ENCODE measurements around the gene CNTD1. TPM values are rescaled to one million over a fixed set of nuclear protein-coding genes. Genes with fewer than 3 reads are reported as not detected.

Gene CNTD1
- total and polyA plus RNA-seq, 4 donors, result 0.33 to 2.1 (median 0.81) TPM; not detected in 1

DNA sequence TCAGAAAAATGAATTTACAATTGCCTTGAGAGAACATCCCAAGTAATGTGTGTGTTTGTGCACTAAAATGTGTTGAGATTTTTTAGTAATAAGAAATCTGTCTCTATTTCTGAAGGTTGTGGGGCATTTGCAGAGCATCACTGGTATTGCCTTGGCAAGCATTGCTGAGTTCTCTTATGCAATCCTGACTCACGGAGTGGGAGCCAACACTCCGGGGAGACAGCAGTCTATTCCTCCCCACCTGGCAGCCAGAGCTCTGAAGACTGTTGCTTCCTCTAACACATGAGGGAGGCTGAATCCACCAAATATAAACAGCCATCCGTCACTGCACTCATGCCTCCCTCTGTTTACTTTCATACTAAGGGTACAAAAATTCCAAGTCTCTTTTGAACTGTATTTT is 10.6 kb downstream of the CNTD1 start:
- Histone ChIP-seq H3K4me3 (ENCODE audit: low read length in 2 of 2) (no peak overlapping the region), H3K27me3 (ENCODE audit: control insufficient read depth in 1 of 2, insufficient read depth in 2 of 2, low read length in 1 of 2) (no peaks in the 10 kb centered on the region), H3K27ac (ENCODE audit: low read depth in 1 of 2, low read length in 2 of 2) (no peak overlapping the region), H3K36me3 (ENCODE audit: control insufficient read depth in 1 of 2, insufficient read depth in 2 of 2, low read length in 1 of 2) (peaks cover 3 to 6% of the 10 kb centered on the region in 2 donors), H3K9me3 (ENCODE audit: control insufficient read depth, low read length) (no peaks in the 10 kb centered on the region), H3K4me1 (ENCODE audit: control insufficient read depth in 1 of 2, insufficient read depth in 2 of 2, low read length in 2 of 2) (no peaks in the 10 kb centered on the region)
- WGBS, 2 donors, result 6 to 10% methylated on average over 3 of the region's 3 CpGs
- ATAC-seq (ENCODE audit: low FRiP score) (peak; percentile 54), DNase-seq (peak in 1 of 2 donors; percentile 50)
- intact Hi-C loops (cut with DNase I), result no loop called here

DNA sequence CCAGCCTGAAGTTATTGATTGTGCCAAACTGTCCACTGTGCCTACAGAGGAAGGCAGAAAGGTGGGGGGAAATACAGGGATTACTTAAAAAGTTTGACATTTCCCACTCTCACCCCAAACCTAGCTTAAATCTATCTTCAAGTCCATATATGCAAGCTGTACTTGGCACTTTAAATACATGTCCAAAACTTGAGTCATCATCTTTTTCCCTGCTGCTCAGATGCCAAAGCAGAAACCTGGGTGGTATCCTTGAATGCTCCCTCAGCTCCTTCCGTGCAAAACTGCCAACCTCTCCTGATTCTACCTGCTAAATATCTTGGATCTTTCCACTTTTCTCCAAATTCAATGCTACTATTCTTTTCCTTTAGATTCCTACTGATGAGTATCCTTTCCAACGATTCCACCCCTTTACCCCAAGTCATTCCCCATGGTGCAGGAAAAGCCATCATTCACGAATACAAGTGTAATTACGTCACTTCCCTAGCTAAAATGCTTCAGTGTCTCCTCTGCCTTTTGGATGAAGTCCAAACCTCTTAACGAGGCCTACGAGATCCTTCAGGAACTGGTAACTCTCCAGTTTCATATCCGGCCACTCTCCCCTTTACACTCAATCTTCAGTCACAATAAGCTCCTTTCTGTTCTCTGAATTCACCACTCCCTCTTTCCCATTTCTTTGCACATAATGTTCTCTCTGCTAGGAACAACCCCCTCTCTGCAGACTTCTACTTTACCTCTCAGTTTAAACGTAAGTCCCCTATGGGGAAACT is 16.2 kb downstream of the CNTD1 start:
- H3K36me3 ChIP-seq (ENCODE audit: control insufficient read depth in 1 of 2, insufficient read depth in 2 of 2, low read length in 1 of 2), result peaks cover 15 to 20% of the 10 kb centered on the region in 2 donors
- WGBS, 2 donors, result 67 to 69% methylated on average over 8 of the region's 8 CpGs
- no peaks in the 10 kb centered on the region for H3K9me3 ChIP-seq (ENCODE audit: control insufficient read depth, low read length)
- DNase-seq, result no peak
- H3K4me3 ChIP-seq (ENCODE audit: low read length in 2 of 2), result no peak overlapping the region
- no peaks in the 10 kb centered on the region for H3K27me3 ChIP-seq (ENCODE audit: control insufficient read depth in 1 of 2, insufficient read depth in 2 of 2, low read length in 1 of 2)
- intact Hi-C loops (cut with DNase I), result no loop called here
- no peaks in the 10 kb centered on the region for H3K4me1 ChIP-seq (ENCODE audit: control insufficient read depth in 1 of 2, insufficient read depth in 2 of 2, low read length in 2 of 2)
- no peak for ATAC-seq (ENCODE audit: low FRiP score)
- no peak overlapping the region for H3K27ac ChIP-seq (ENCODE audit: low read depth in 1 of 2, low read length in 2 of 2)

GRCh38 chr17:42817866-42818265 is 19.2 kb downstream of the CNTD1 start:
- DNase-seq, result no peak

DNA sequence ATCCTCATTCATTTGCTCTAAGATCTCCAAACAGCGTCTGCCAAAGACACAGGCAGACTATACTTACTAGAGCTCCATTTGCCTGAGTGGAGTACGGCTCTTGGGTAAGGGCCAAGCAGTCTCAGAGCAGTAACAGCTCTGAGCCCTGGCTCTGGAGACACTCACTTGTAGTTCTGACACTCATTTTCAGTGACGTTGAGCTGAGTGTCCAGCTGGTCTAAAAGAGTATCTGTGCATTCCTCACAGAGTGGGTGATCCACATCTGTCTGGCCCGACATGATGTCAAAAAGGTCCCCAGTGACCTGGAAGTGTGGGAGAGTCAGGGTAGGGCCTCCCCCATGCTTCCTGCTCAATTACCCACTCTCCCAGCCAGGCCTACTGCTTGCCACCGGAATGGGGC is 19.7 kb downstream of the CNTD1 start:
- DNase-seq (no peak), ATAC-seq (ENCODE audit: low FRiP score) (no peak)
- H3K36me3 ChIP-seq (ENCODE audit: control insufficient read depth in 1 of 2, insufficient read depth in 2 of 2, low read length in 1 of 2), result peaks cover 12 to 20% of the 10 kb centered on the region in 2 donors
- intact Hi-C loops (cut with DNase I), result no loop called here
- H3K27ac ChIP-seq (ENCODE audit: low read depth in 1 of 2, low read length in 2 of 2), result no peak overlapping the region
- no peaks in the 10 kb centered on the region for H3K27me3 ChIP-seq (ENCODE audit: control insufficient read depth in 1 of 2, insufficient read depth in 2 of 2, low read length in 1 of 2)
- no peaks in the 10 kb centered on the region for H3K9me3 ChIP-seq (ENCODE audit: control insufficient read depth, low read length)
- H3K4me3 ChIP-seq (ENCODE audit: low read length in 2 of 2), result no peak overlapping the region
- 77 to 82% methylated on average over 5 of the region's 5 CpGs for whole genome bisulfite sequencing, 2 donors
- H3K4me1 ChIP-seq (ENCODE audit: control insufficient read depth in 1 of 2, insufficient read depth in 2 of 2, low read length in 2 of 2), result peaks cover 0 to under 1% of the 10 kb centered on the region in 2 donors

More at GRCh38 chr17:42817866-42818265, 19.2 kb downstream of the CNTD1 start:
- Histone ChIP-seq H3K9me3 (ENCODE audit: control insufficient read depth, low read length) (no peaks in the 10 kb centered on the region), H3K27me3 (ENCODE audit: control insufficient read depth in 1 of 2, insufficient read depth in 2 of 2, low read length in 1 of 2) (no peaks in the 10 kb centered on the region), H3K4me1 (ENCODE audit: control insufficient read depth in 1 of 2, insufficient read depth in 2 of 2, low read length in 2 of 2) (no peaks in the 10 kb centered on the region), H3K36me3 (ENCODE audit: control insufficient read depth in 1 of 2, insufficient read depth in 2 of 2, low read length in 1 of 2) (peaks cover 12 to 20% of the 10 kb centered on the region in 2 donors), H3K4me3 (ENCODE audit: low read length in 2 of 2) (no peak overlapping the region), H3K27ac (ENCODE audit: low read depth in 1 of 2, low read length in 2 of 2) (no peak overlapping the region)
- no peak for ATAC-seq (ENCODE audit: low FRiP score)
- intact Hi-C loops (cut with DNase I), result no loop called here
- 61 to 79% methylated on average over 1 of the region's 1 CpG for WGBS, 2 donors

- intact Hi-C loops (cut with DNase I), result loop anchor here in 1 of 2 donors (5.0 kb wide), 1 partner anchor 98 kb away; no protein-coding TSS in a partner anchor
- Histone ChIP-seq H3K27me3 (ENCODE audit: control insufficient read depth in 1 of 2, insufficient read depth in 2 of 2, low read length in 1 of 2) (no peaks in the 10 kb centered on the region), H3K27ac (ENCODE audit: low read depth in 1 of 2, low read length in 2 of 2) (no peak overlapping the region), H3K9me3 (ENCODE audit: control insufficient read depth, low read length) (no peaks in the 10 kb centered on the region), H3K4me3 (ENCODE audit: low read length in 2 of 2) (no peak overlapping the region), H3K4me1 (ENCODE audit: control insufficient read depth in 1 of 2, insufficient read depth in 2 of 2, low read length in 2 of 2) (peaks cover 2 to 3% of the 10 kb centered on the region in 2 donors), H3K36me3 (ENCODE audit: control insufficient read depth in 1 of 2, insufficient read depth in 2 of 2, low read length in 1 of 2) (peaks cover 7 to 14% of the 10 kb centered on the region in 2 donors)
- WGBS, 2 donors, result 18 to 22% methylated on average over 2 of the region's 2 CpGs
- ATAC-seq (ENCODE audit: low FRiP score), result no peak
- peak; percentile 62 to 83 for DNase-seq
Measured at GRCh38 chr17:42819939-42820535, 21.4 kb downstream of the CNTD1 start.

GRCh38 chr17:42821176-42821575 is 22.5 kb downstream of the CNTD1 start:
- no peak for DNase-seq
- intact Hi-C loops (cut with DNase I), result loop anchor here in 1 of 2 donors (5.0 kb wide), 1 partner anchor 99 kb away; no protein-coding TSS in a partner anchor
- ATAC-seq (ENCODE audit: low FRiP score), result no peak
- no peaks in the 10 kb centered on the region for H3K9me3 ChIP-seq (ENCODE audit: control insufficient read depth, low read length)
- H3K27ac ChIP-seq (ENCODE audit: low read depth in 1 of 2, low read length in 2 of 2), result no peak overlapping the region
- WGBS, 2 donors, result 88 to 89% methylated on average over 7 of the region's 7 CpGs
- H3K4me3 ChIP-seq (ENCODE audit: low read length in 2 of 2), result no peak overlapping the region
- H3K36me3 ChIP-seq (ENCODE audit: control insufficient read depth in 1 of 2, insufficient read depth in 2 of 2, low read length in 1 of 2), result peaks cover 3 to 7% of the 10 kb centered on the region in 2 donors
- peaks cover 2 to 3% of the 10 kb centered on the region in 2 donors for H3K4me1 ChIP-seq (ENCODE audit: control insufficient read depth in 1 of 2, insufficient read depth in 2 of 2, low read length in 2 of 2)
- H3K27me3 ChIP-seq (ENCODE audit: control insufficient read depth in 1 of 2, insufficient read depth in 2 of 2, low read length in 1 of 2), result no peaks in the 10 kb centered on the region

GRCh38 chr17:42827472-42827871 is 28.8 kb downstream of the CNTD1 start:
- no peak overlapping the region for H3K4me3 ChIP-seq (ENCODE audit: low read length in 2 of 2)
- peaks cover 2 to 3% of the 10 kb centered on the region in 2 donors for H3K4me1 ChIP-seq (ENCODE audit: control insufficient read depth in 1 of 2, insufficient read depth in 2 of 2, low read length in 2 of 2)
- no peaks in the 10 kb centered on the region for H3K27me3 ChIP-seq (ENCODE audit: control insufficient read depth in 1 of 2, insufficient read depth in 2 of 2, low read length in 1 of 2)
- H3K36me3 ChIP-seq (ENCODE audit: control insufficient read depth in 1 of 2, insufficient read depth in 2 of 2, low read length in 1 of 2), result no peaks in the 10 kb centered on the region
- intact Hi-C loops (cut with DNase I), result no loop called here
- DNase-seq (no peak), ATAC-seq (ENCODE audit: low FRiP score) (no peak)
- no peaks in the 10 kb centered on the region for H3K9me3 ChIP-seq (ENCODE audit: control insufficient read depth, low read length)
- no peak overlapping the region for H3K27ac ChIP-seq (ENCODE audit: low read depth in 1 of 2, low read length in 2 of 2)
- WGBS, 2 donors, result 77 to 87% methylated on average over 1 of the region's 1 CpG

GRCh38 chr17:42830971-42831370 is 32.3 kb downstream of the CNTD1 start:
- DNase-seq, result no peak
- no peaks in the 10 kb centered on the region for H3K36me3 ChIP-seq (ENCODE audit: control insufficient read depth in 1 of 2, insufficient read depth in 2 of 2, low read length in 1 of 2)
- intact Hi-C loops (cut with DNase I), result loop anchor here in 1 of 2 donors (10.0 kb wide), 1 partner anchor 256 kb away; the partner anchor contains the start of gene PSMC3IP
- H3K4me3 ChIP-seq (ENCODE audit: low read length in 2 of 2), result no peak overlapping the region
- no peak for ATAC-seq (ENCODE audit: low FRiP score)
- no peaks in the 10 kb centered on the region for H3K27me3 ChIP-seq (ENCODE audit: control insufficient read depth in 1 of 2, insufficient read depth in 2 of 2, low read length in 1 of 2)
- no peaks in the 10 kb centered on the region for H3K4me1 ChIP-seq (ENCODE audit: control insufficient read depth in 1 of 2, insufficient read depth in 2 of 2, low read length in 2 of 2)
- H3K27ac ChIP-seq (ENCODE audit: low read depth in 1 of 2, low read length in 2 of 2), result no peak overlapping the region
- H3K9me3 ChIP-seq (ENCODE audit: control insufficient read depth, low read length), result no peaks in the 10 kb centered on the region
